Neural crest cell (in vitro differentiated cells): ENCODE data around the gene ERGIC3. TPM values are rescaled to one million over a fixed set of nuclear protein-coding genes. Genes with fewer than 3 reads are reported as not detected.
"Not testable (repeated sequence)": the region's sequence is repeated elsewhere in the genome, so short reads cannot be mapped to it uniquely, and the experiment has no call there.

ENCODE experiments used
- DNase-seq: peaks from one replicate; pipeline ENCODE4 v3.0.0; 2021; ENCODE audit warnings: low read depth, mixed read lengths, low spot score
- H3K27ac Mint-ChIP-seq: one replicate; pipeline ENCODE4 v1.8.0; 2021; ENCODE audit warnings: mild to moderate bottlenecking, mixed read lengths; ENCODE audit not compliant: unreplicated experiment
- H3K27me3 Mint-ChIP-seq: 2 replicates; pipeline ENCODE4 v1.8.0; 2021; ENCODE audit warnings: low read depth, mild to moderate bottlenecking, mixed read lengths
- H3K36me3 Mint-ChIP-seq: 2 replicates; pipeline ENCODE4 v1.8.0; 2021; ENCODE audit warnings: low read depth, mild to moderate bottlenecking, mixed read lengths
- H3K4me1 Mint-ChIP-seq: 2 replicates; pipeline ENCODE4 v1.8.0; 2021; ENCODE audit warnings: mixed read lengths
- H3K4me3 Mint-ChIP-seq: one replicate; pipeline ENCODE4 v1.8.0; 2021; ENCODE audit warnings: mild to moderate bottlenecking, mixed read lengths
- H3K9me3 Mint-ChIP-seq: 2 replicates; pipeline ENCODE4 v1.8.0; 2021; ENCODE audit warnings: mixed read lengths
- total RNA-seq: library from RNA; stranded (reverse); gene quantifications from 2 replicates; pipeline ENCODE4 v1.2.1, GENCODE V29; 2021
- TF ChIP-seq, protein P1 (sequence below): fragments of 200-600 bp; sonication (generic); conservative IDR thresholded peaks from 2 replicates; pipeline ENCODE4 v1.5.0; 2021; ENCODE audit warnings: antibody characterized with exemption, mild to moderate bottlenecking

The ERGIC3 gene
- total RNA-seq, 1 donor from 2014 or later: 267 TPM

DNA sequence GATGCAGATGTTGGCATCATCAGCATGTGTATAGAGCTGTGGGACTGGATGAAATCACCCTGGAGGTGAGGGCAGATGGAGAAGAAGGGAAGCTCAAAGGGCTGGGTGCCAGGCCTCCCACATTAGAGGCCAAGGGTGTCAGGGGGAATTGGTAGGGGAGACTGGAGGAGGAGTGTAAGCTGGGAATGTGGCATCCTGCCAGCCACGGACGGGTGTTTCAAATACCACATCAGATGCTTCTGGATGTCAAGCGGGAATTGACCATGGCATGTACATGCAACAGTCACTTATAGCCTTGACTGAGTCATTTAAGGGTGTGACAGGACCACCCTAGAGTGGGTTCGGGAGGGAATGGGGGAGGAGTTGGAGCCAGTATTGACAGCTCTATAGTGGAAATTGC, 9.6 kb downstream of the ERGIC3 start:
- Mint-ChIP-seq H3K4me1 (no peaks in the 10 kb centered on the region), H3K4me3 (no peak overlapping the region), H3K27ac (no peak overlapping the region), H3K27me3 (no peaks in the 10 kb centered on the region), H3K36me3 (peaks cover 10% of the 10 kb centered on the region), H3K9me3 (no peaks in the 10 kb centered on the region)
- no peak for DNase-seq
- TF ChIP-seq, protein P1, sequence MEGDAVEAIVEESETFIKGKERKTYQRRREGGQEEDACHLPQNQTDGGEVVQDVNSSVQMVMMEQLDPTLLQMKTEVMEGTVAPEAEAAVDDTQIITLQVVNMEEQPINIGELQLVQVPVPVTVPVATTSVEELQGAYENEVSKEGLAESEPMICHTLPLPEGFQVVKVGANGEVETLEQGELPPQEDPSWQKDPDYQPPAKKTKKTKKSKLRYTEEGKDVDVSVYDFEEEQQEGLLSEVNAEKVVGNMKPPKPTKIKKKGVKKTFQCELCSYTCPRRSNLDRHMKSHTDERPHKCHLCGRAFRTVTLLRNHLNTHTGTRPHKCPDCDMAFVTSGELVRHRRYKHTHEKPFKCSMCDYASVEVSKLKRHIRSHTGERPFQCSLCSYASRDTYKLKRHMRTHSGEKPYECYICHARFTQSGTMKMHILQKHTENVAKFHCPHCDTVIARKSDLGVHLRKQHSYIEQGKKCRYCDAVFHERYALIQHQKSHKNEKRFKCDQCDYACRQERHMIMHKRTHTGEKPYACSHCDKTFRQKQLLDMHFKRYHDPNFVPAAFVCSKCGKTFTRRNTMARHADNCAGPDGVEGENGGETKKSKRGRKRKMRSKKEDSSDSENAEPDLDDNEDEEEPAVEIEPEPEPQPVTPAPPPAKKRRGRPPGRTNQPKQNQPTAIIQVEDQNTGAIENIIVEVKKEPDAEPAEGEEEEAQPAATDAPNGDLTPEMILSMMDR: no peak

DNA sequence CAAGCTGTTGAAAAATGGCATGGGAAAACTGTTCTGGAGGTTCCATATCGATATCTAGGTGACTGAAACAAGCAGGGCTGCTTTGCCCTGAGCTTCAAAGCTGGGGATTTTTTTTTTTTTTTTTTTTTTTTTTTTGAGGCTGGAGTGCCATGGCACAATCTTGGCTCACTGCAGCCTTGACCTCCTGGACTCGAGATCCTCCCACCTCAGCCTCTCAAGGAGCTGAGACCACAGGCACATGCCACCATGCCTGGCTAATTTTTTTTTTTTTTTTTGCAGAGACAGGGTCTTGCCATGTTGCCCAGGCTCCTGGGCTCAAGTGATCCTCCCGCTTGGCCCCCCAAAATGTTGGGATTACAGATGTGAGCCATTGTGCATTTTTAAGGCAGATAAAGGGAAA, 11.0 kb downstream of the ERGIC3 start:
- H3K27ac Mint-ChIP-seq: no peak overlapping the region
- no peak for DNase-seq
- peaks cover 14% of the 10 kb centered on the region for H3K36me3 Mint-ChIP-seq
- H3K9me3 Mint-ChIP-seq: no peaks in the 10 kb centered on the region
- H3K27me3 Mint-ChIP-seq: no peaks in the 10 kb centered on the region
- TF ChIP-seq, protein P1: no peak
- no peak overlapping the region for H3K4me3 Mint-ChIP-seq
- H3K4me1 Mint-ChIP-seq: no peaks in the 10 kb centered on the region

DNA sequence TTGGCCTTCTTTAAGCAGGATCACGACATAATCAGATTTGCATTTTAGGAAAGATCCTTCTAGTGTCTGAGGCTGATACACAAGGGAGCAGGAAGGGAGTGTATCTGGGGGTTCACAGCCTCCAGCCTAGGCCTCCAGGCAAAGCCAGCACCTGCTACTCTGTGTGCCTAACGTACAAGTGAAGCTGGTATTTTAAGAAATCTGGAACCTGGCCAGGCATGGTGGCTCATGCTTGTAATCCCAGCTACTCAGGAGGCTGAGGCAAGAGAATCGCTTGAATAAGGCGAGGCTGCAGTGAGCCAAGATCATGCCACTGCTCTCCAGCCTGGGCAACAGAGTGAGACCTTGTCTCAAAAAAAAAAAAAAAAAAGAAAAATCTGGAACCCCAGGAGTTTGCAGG, 13.6 kb downstream of the ERGIC3 start:
- not testable (repeated sequence) for DNase-seq, H3K27me3 Mint-ChIP-seq, H3K4me3 Mint-ChIP-seq, H3K9me3 Mint-ChIP-seq, H3K4me1 Mint-ChIP-seq, H3K27ac Mint-ChIP-seq
- peaks cover 12% of the 10 kb centered on the region for H3K36me3 Mint-ChIP-seq

DNA sequence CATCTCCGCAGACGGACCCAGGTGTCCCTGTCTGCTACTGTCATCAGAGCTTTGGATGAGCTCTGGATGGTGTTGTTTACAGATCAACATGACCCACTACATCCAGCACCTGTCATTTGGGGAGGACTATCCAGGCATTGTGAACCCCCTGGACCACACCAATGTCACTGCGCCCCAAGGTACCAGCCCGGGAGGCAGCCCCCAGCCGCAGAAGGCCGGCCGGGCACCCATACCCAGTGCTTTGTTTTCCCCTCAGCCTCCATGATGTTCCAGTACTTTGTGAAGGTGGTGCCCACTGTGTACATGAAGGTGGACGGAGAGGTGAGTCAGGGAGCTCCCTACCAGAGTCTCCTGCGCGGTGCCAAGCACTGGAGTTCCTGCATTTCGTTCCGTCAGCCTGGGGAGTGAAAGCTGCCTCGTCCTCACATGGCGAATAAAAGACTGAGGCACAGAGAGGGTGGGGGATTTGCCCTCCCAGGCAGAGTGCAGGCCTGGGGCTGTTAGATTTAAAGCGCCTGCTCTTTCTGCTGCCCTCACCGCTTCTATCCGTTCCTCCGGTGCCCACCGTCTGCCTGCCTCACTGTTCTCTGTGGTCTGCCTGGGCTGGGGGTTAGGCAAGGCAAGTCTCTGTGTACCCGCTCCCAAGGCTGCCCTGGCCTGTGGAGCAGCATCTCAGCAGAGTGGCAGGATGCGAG, 14.2 kb downstream of the ERGIC3 start:
- TF ChIP-seq, protein P1: no peak
- no peak for DNase-seq
- Mint-ChIP-seq H3K9me3 (no peaks in the 10 kb centered on the region), H3K36me3 (peaks cover 12% of the 10 kb centered on the region), H3K27me3 (no peaks in the 10 kb centered on the region), H3K27ac (no peak overlapping the region), H3K4me1 (no peaks in the 10 kb centered on the region), H3K4me3 (no peak overlapping the region)

DNA sequence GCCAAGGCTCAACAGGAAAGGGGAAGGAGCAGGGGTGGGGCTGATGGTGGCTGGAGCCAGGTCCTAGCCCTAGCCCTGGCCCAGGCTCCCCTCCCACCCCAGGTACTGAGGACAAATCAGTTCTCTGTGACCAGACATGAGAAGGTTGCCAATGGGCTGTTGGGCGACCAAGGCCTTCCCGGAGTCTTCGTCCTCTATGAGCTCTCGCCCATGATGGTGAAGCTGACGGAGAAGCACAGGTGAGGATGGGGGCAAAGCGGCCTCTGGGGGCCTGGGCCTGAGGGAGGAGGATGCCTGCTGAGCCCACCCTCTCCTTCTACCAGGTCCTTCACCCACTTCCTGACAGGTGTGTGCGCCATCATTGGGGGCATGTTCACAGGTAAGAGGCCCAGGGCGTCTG, 15.0 kb downstream of the ERGIC3 start:
- Mint-ChIP-seq H3K4me1 (peaks cover 4% of the 10 kb centered on the region), H3K9me3 (no peaks in the 10 kb centered on the region), H3K36me3 (peaks cover 12% of the 10 kb centered on the region), H3K27ac (no peak overlapping the region), H3K4me3 (no peak overlapping the region), H3K27me3 (no peaks in the 10 kb centered on the region)
- no peak for DNase-seq
- TF ChIP-seq, protein P1: no peak

DNA sequence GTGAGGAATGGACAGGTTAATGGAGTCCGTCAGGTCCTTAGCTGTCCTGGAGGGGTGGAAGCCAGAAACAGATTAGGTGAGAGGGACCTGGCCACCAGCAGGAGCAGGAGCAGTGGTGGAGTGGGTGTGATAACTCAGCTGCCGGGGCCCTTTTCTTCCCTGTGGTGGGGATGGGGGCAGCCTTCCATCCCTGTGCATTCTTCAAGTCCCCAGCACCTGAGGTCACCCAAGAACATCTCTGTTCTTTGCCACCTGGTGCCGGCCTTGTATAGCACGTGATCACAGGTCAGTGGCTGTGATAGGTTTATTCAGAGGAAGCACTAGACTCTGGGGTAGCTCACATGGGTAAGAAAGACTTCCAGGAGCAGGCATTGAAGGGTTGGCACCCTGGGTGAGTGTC, 16.6 kb downstream of the ERGIC3 start:
- Mint-ChIP-seq H3K36me3 (peaks cover 12% of the 10 kb centered on the region), H3K4me1 (peaks cover 4% of the 10 kb centered on the region), H3K9me3 (no peaks in the 10 kb centered on the region), H3K4me3 (no peak overlapping the region), H3K27me3 (no peaks in the 10 kb centered on the region), H3K27ac (peak overlapping the region; percentile 40)
- TF ChIP-seq, protein P1: no peak
- DNase-seq: no peak
